Activated effector memory CD4-positive, alpha-beta T cell treated with anti-CD3 and anti-CD28 coated beads, Interleukin-2, amount 50 U/mL, for 16 hours (primary cell): ENCODE results near the gene RPE.
A peak's percentile ranks its signal among the peaks of the same experiment; 100 is the strongest.

ENCODE experiments used
- DNase-seq: peaks from one replicate; pipeline ENCODE4 v3.0.0-alpha.2; 2020

The RPE gene

GRCh38 chr2:210002158-210003157 is at the start of gene RPE:
RPE (plus strand) TSS chr2:210002638; CDS start chr2:210002662, 24 bp downstream.
- DNase-seq: peak; percentile 99

- DNase-seq: no peak
These were observed 46.2 kb upstream of the RPE start for GRCh38 chr2:209956271-209956670.

GRCh38 chr2:209958016-209958415 is 44.4 kb upstream of the RPE start:
- DNase-seq: no peak

- no peak for DNase-seq
These were observed 42.4 kb upstream of the RPE start for GRCh38 chr2:209960045-209960444.

GRCh38 chr2:209960676-209961630 is 41.5 kb upstream of the RPE start:
- peak; percentile 71 for DNase-seq

GRCh38 chr2:209965723-209966122 is 36.7 kb upstream of the RPE start:
- no peak for DNase-seq

GRCh38 chr2:209969692-209970091 is 32.7 kb upstream of the RPE start:
- DNase-seq: no peak

- no peak for DNase-seq
These were observed 32.2 kb upstream of the RPE start for GRCh38 chr2:209970271-209970670.

GRCh38 chr2:209970711-209971110 is 31.7 kb upstream of the RPE start:
- DNase-seq: no peak

- DNase-seq: no peak
These were observed 29.1 kb upstream of the RPE start for GRCh38 chr2:209973328-209973727.

- no peak for DNase-seq
These were observed 27.9 kb upstream of the RPE start for GRCh38 chr2:209974576-209974975.

- DNase-seq: no peak
These were observed 25.6 kb upstream of the RPE start for GRCh38 chr2:209976698-209977385.

GRCh38 chr2:209977386-209978239 is 24.8 kb upstream of the RPE start:
- no peak for DNase-seq

GRCh38 chr2:209984291-209984690 is 18.1 kb upstream of the RPE start:
- no peak for DNase-seq

- DNase-seq: no peak
These were observed 16.6 kb upstream of the RPE start for GRCh38 chr2:209985874-209986273.

GRCh38 chr2:209986415-209986814 is 16.0 kb upstream of the RPE start:
- DNase-seq: no peak

GRCh38 chr2:209988010-209988409 is 14.4 kb upstream of the RPE start:
- no peak for DNase-seq

GRCh38 chr2:209990838-209991237 is 11.6 kb upstream of the RPE start:
- no peak for DNase-seq

- DNase-seq: no peak
These were observed 8.5 kb upstream of the RPE start for GRCh38 chr2:209993968-209994367.

- no peak for DNase-seq
These were observed 3.8 kb upstream of the RPE start for GRCh38 chr2:209998596-209998995.

GRCh38 chr2:210000464-210001324 is 1.7 kb upstream of the RPE start:
- no peak for DNase-seq
